NCI-H510A (cell line): ENCODE data around the gene CFAP68.
A peak's percentile ranks its signal among the peaks of the same experiment; 100 is the strongest.
"Not testable (repeated sequence)": the region's sequence is repeated elsewhere in the genome, so short reads cannot be mapped to it uniquely, and the experiment has no call there.

Experiments
- DNase-seq: peaks from one replicate; lab custom pipeline; 2025; lab: John Stamatoyannopoulos, UW

The CFAP68 gene

GRCh38 chr11:111870886-111871692 lies 8.3 kb upstream of the CFAP68 start, which contains the start of gene ALG9:
TSS of gene ALG9 (minus strand) at chr11:111871581. CDS start at chr11:111871482, 99 bp downstream.
- DNase-seq = peak; percentile 41

- no peak for DNase-seq
Observed at GRCh38 chr11:111871693-111872161, 7.6 kb upstream of the CFAP68 start.

DNA sequence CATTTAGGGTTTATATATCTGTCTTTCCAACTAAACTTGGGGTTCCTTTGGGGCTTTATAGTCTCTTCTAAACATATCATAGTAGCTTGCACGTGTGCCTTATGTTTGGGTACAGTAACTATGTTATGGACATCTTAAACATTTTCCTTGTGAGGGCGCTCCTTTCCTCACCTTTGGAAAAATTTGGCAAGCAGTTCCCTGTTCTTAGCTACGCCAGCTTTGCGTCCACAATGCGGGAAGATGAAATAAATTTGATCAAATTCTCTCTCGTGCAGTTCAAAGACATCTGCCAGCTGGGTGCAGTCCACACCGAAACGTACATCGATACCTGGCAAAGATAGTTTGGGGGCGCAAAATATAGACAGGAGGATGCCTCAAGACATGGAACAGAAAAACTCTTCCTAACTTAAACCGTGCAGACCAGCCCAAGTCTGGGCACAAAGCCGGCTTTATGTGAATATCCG lies 924 bp upstream of the CFAP68 start:
- DNase-seq = no peak

GRCh38 chr11:111879637-111879960 lies 258 bp downstream of the CFAP68 start:
- DNase-seq = no peak

- no peak for DNase-seq
Observed at GRCh38 chr11:111882202-111882601, 2.9 kb downstream of the CFAP68 start.

DNA sequence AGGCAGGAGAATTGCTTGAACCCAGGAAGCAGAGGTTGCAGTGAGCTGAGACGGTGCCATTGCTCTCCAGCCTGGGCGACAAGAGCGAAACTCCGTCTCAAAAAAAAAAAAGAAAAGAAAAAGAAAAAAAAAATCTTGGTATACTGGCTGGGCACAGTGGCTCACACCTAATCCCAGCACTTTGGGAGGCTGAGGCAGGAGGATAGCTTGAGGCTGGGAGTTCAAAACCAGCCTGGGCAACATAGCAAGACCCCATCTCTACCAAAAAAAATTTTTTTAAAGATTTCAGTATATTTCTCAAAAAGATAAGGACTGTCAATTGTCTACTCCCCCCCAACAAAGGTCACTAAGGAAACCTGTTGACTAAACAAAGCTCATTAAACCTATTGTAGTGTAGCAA lies 5.7 kb downstream of the CFAP68 start:
- DNase-seq = not testable (repeated sequence)

DNA sequence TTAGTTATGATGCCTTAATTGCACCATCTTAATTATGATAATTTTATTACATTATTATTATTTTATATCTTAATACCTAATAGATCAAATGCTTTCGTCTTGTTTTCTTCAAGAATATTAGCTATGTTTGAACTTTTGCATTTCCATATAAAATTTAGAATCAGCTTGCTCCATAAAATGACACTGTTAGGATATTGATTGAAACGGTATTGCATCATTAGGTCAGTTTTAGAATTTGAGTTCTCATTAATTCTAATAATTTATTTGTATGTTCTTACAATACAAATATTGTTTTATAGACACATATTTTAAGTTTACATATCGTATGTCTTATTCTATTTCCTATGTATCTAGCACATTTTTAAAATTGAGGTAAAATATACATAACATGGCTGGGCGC lies 6.7 kb downstream of the CFAP68 start:
- DNase-seq = no peak

DNA sequence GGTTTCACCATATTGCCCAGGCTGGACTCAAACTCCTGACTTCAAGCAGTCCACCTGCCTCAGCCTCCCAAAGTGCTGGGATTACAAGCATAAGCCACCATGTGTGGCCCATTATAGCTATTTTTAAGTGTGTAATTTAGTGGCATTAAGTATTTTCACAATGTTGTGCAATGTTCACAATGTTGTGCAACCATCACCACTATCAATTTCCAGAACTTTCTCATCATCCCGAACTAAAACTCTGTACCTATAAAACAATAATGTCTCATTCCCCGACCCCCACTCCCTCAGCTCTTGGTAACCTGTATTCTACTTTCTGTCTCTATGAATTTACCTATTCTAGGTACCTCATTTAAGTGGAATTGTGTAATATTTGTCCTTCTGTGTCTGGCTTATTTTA lies 7.5 kb downstream of the CFAP68 start:
- DNase-seq = no peak

- no peak for DNase-seq
Observed at GRCh38 chr11:111905411-111905810, 26.1 kb downstream of the CFAP68 start.

GRCh38 chr11:111906680-111907079 lies 27.3 kb downstream of the CFAP68 start:
- DNase-seq = no peak

DNA sequence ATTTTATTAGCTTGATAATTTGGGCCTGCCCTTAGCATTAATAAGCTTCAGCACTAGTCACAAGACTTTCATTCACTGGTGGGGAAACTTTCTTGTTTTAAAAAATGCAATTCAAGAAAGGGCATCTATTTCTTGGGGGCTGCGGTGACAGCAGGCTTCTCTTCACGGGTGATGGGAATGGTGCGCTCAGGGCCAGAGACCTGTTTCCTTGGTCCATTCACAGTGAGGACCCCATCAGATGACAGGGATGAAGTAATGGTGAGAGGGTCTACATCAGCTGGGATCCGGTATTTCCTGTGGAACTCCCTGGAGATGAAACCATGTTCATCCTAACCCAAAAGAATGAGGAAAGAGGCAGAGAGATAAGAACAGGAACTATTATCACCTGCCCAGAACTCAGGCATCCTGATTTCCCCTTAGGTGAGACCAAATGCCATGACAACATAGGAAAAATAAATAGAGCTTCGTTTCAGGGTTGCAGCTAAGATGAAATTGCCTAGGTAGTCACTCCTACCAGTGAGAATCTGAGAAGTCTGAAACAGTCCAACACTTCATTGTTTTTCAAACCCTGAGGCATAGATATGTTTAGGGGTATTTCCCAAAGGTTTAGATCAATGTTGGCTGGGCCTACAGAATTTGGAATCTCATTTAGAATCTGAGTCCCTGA lies 29.4 kb downstream of the CFAP68 start:
- no peak for DNase-seq

DNA sequence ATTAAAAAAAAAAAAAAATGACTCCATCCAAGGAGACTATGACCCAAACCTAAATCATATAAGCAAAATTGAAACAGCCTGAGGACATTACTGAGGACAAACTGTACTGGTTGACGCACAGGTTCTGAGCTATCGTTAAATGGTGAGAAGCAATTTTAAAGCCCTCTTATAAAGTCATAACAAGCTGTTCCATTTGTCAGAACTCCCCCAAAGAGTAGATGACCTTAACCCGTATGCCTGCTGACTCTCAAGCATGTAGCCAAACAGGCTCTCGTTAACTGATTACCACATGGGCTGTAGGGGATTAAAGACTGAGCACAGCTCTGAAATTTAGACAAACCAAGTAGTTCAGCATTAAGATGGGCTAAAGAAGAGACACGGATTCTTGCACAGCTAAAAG lies 30.0 kb downstream of the CFAP68 start:
- DNase-seq = no peak

- no peak for DNase-seq
Observed at GRCh38 chr11:111910676-111911562, 31.6 kb downstream of the CFAP68 start.

DNA sequence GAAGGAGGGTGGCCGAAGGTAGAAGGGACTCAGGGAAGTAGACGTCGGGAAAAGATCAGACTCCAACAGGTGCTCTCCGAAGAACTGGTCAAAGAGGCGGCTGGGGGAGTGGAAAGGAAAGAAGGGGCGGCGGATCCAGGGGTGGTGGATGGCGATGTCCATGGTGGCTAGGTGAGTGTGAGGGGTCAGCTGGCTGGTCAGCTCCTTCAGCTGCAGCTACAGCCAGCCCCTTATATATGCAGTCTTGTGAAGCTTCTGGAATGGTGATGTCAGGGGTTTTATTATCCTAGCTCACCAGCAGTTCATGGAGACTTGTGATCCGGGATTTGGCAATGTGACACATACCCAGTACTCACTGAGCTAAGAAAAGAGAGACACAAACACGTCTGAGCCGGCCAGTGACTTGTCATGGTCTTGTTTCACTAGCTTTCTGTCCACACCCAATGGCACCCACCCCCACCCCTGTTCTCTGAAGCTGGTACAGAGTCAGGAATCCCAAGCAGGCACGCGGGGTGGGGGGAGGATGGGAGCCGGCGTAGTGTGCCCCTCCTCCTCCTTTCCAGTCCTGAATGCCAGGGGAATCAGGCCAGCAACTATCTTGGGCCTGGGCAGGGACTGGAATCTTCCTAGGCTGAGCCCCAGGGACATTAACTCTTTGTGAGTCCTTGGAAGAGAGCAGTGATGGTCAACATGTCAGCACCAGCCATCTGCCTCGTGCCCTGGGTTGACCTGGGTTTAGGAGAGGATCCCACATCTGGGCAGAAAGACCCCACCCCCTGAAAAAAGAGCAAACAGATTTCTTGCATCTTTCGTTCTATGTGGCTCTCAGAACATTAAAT lies 32.4 kb downstream of the CFAP68 start, which contains the start of gene CRYAB:
TSS of gene CRYAB (minus strand) at position 208 of the 839 bp plus-strand sequence. CDS start at position 162, 46 bp downstream.
- no peak for DNase-seq

GRCh38 chr11:111912535-111912934 lies 33.2 kb downstream of the CFAP68 start, which contains the start of gene HSPB2:
TSS of gene HSPB2 (plus strand) at chr11:111912734. CDS start at chr11:111912830, 96 bp downstream.
- DNase-seq = no peak

- no peak for DNase-seq
Observed at GRCh38 chr11:111913031-111913861, 33.9 kb downstream of the CFAP68 start.

GRCh38 chr11:111913997-111914396 lies 34.7 kb downstream of the CFAP68 start:
- no peak for DNase-seq

DNA sequence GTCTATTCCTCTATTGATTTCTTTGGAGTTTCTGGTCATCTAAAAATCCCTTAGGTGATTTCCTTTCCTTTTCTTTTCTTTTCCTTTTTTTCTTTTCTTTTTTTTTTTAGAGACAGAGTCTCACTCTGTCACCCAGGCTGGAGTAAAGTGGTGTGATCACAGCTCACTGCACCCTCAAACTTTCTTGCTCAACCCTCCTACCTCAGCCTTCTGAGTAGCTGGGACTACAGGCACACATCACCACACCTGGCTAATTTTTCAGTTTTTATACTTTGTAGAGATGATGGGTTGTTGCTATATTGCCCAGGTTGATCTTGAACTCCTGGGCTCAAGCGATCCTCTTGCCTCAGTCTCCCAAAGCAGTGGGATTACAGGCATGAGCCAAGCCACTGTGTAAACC lies 37.4 kb downstream of the CFAP68 start:
- no peak for DNase-seq

DNA sequence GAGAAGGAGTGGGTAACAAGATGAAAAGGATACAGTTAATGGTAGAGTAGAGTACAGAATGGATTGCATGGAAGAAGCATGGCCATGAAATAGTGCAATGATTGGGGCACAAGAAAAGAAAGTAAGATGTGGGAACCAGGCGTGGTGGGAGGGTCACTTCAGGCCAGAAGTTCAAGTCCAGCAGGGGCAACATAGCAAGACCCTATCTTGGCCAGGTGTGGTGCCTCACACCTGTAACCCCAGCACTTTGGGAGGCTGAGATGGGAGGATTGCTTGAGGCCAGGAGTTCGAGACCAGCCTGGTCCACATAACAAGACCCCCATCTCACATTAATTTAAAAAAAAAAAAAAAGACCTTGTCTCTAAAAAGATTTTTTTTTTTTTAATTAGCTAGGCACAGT lies 38.0 kb downstream of the CFAP68 start:
- no peak for DNase-seq

DNA sequence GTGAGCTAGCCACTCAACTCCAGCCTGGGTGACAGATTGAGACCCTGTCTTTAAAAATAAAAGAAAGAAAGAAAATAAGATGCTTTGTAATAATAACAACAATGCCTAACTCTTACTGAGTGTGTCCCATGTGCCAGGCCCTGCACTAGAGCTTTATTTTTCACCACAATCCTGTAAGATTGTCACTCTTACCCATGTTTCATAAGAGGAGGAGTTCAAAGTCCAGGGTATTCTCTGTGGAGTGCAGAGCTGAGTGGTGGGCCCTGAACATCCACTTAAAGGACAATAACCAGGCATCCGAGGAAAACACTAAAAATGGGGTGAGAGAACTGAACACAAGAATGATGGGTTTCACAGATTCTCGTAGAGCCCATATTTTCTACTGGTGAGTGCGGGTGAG lies 38.4 kb downstream of the CFAP68 start:
- no peak for DNase-seq
